Body of pancreas (tissue), 4 donors: Measurements from ENCODE around the gene USP12. TPM values are rescaled to one million over a fixed set of nuclear protein-coding genes. Genes with fewer than 3 reads are reported as not detected.

Experiments
- ATAC-seq: fragments of 150-250 bp; one replicate; pipeline ENCODE4 v1.9.1; 2016
- DNase-seq, 4 donors: peaks; one replicate each; pipeline ENCODE4 v3.0.0-alpha.2; 2019
- H3K27ac ChIP-seq, 4 donors: fragments of 200-600 bp; sonication (generic); 1 replicate in 3 of 4; 2 replicates in 1 of 4; pipeline versions ENCODE4 v1.5.1 to v1.6.1; 2016 to 2019; ENCODE audit warnings: mild to moderate bottlenecking in 1 of 4, mixed read lengths in 1 of 4, moderate library complexity in 1 of 4
- H3K27me3 ChIP-seq, 2 donors: fragments of 200-600 bp; sonication (generic); one replicate each; pipeline ENCODE4 v1.6.0; 2016; ENCODE audit warnings: mild to moderate bottlenecking in 1 of 2
- H3K36me3 ChIP-seq, 2 donors: fragments of 200-600 bp; sonication (generic); replicated peaks in 1 of 2; 2 replicates each; pipeline ENCODE4 v1.5.1; 2016; ENCODE audit warnings: low read depth in 2 of 2; ENCODE audit not compliant: insufficient read depth in 1 of 2
- H3K4me1 ChIP-seq: fragments of 200-600 bp; sonication (generic); one replicate; pipeline ENCODE4 v1.6.0; 2016
- H3K4me3 ChIP-seq, 2 donors: fragments of 200-600 bp; sonication (generic); 1 replicate in 1 of 2; 2 replicates in 1 of 2; pipeline ENCODE4 v1.5.1; 2016 to 2019
- H3K9me3 ChIP-seq, 3 donors: fragments of 200-600 bp; sonication (generic); 1 replicate in 2 of 3; 2 replicates in 1 of 3; pipeline ENCODE4 v1.5.1; 2016
- POLR2A ChIP-seq, 3 donors: fragments of 450-650 bp; IDR thresholded peaks; one replicate each; pipeline ENCODE4 v1.6.1; 2016; ENCODE audit warnings: antibody characterized with exemption in 3 of 3, mild to moderate bottlenecking in 2 of 3
- WGBS, 2 donors: methylation state at CpG; one replicate each; pipeline ENCODE4 v1.1.5; 2017; 5-methylcytosine and 5-hydroxymethylcytosine counted together
- intact Hi-C: fragments of 100-400 bp; cut with DNase I; formaldehyde crosslinking; loops from one replicate; pipeline ENCODE4 v1.15.1; 2023
- total RNA-seq, 2 donors: library from RNA; depleted of rRNA; stranded (reverse); fragments of >200 nt; gene quantifications; one replicate each; pipeline ENCODE4 v1.1.0, GENCODE V29; 2016
- TF ChIP-seq, protein P1 (sequence below), 7 experiments: fragments of 450-650 bp in 4 of 7; fragments of 200-600 bp in 3 of 7; sonication (generic) in 3 of 7; IDR thresholded peaks; one replicate each; pipeline ENCODE4 v1.5.1; 2016 to 2019; ENCODE audit warnings: antibody characterized with exemption in 7 of 7

USP12 gene
- total RNA-seq, 2 donors from 2014 or later, result 12.9 to 16.9 TPM

- Histone ChIP-seq H3K27ac (no peak overlapping the region), H3K4me3 (no peak overlapping the region), H3K9me3 (no peaks in the 10 kb centered on the region), H3K4me1 (peaks cover 7% of the 10 kb centered on the region), H3K27me3 (no peaks in the 10 kb centered on the region), H3K36me3 (no peaks in the 10 kb centered on the region)
- TF ChIP-seq POLR2A (IDR thresholded peaks at IDR 0.05), result no peak
- TF ChIP-seq, protein P1, sequence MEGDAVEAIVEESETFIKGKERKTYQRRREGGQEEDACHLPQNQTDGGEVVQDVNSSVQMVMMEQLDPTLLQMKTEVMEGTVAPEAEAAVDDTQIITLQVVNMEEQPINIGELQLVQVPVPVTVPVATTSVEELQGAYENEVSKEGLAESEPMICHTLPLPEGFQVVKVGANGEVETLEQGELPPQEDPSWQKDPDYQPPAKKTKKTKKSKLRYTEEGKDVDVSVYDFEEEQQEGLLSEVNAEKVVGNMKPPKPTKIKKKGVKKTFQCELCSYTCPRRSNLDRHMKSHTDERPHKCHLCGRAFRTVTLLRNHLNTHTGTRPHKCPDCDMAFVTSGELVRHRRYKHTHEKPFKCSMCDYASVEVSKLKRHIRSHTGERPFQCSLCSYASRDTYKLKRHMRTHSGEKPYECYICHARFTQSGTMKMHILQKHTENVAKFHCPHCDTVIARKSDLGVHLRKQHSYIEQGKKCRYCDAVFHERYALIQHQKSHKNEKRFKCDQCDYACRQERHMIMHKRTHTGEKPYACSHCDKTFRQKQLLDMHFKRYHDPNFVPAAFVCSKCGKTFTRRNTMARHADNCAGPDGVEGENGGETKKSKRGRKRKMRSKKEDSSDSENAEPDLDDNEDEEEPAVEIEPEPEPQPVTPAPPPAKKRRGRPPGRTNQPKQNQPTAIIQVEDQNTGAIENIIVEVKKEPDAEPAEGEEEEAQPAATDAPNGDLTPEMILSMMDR (IDR thresholded peaks at IDR 0.05), result no peak
- intact Hi-C loops, result no loop called here
- 64 to 70% methylated on average over 1 of the region's 1 CpG for WGBS, 2 donors
- ATAC-seq, result no peak
- DNase-seq, result no peak
Measured at GRCh38 chr13:27117158-27117557, 54.5 kb downstream of the USP12 start.

DNA sequence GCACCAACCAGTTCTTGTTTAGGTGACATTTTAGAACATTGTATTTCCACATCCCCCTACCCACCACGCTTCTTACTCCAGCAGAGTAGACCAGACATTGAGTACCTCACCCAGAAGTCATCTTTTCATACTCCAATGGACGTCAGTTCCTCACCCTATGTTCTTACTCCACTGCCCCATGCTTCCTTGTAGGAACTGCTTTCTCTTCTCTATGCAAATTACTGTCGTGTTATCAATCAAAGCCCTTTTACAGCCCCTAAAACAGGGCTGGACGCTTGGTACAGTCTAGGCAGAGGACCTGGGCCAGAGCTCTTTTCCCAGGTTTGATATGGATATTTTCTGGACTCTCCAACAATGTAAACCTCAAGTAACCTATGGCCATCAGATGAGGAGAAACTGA is 58.2 kb downstream of the USP12 start:
- Histone ChIP-seq H3K27ac (no peak overlapping the region), H3K27me3 (no peaks in the 10 kb centered on the region), H3K4me1 (no peaks in the 10 kb centered on the region), H3K4me3 (no peak overlapping the region), H3K36me3 (no peaks in the 10 kb centered on the region), H3K9me3 (no peaks in the 10 kb centered on the region)
- DNase-seq (no peak), ATAC-seq (no peak)
- TF ChIP-seq POLR2A (IDR thresholded peaks at IDR 0.05), result no peak
- TF ChIP-seq, protein P1 (IDR thresholded peaks at IDR 0.05), result no peak
- intact Hi-C loops, result no loop called here
- WGBS, 2 donors, result 86 to 90% methylated on average over 4 of the region's 4 CpGs

GRCh38 chr13:27112006-27112405 is 59.6 kb downstream of the USP12 start:
- no peak for DNase-seq
- intact Hi-C loops, result no loop called here
- Histone ChIP-seq H3K27ac (no peak overlapping the region), H3K27me3 (no peaks in the 10 kb centered on the region), H3K9me3 (no peaks in the 10 kb centered on the region), H3K4me1 (no peaks in the 10 kb centered on the region), H3K36me3 (no peaks in the 10 kb centered on the region), H3K4me3 (no peak overlapping the region)
- ATAC-seq, result no peak
- TF ChIP-seq POLR2A (IDR thresholded peaks at IDR 0.05), result no peak
- TF ChIP-seq, protein P1 (IDR thresholded peaks at IDR 0.05), result no peak

GRCh38 chr13:27110056-27110746 is 61.4 kb downstream of the USP12 start:
- WGBS, 2 donors, result 94 to 98% methylated on average over 3 of the region's 3 CpGs
- Histone ChIP-seq H3K36me3 (no peaks in the 10 kb centered on the region), H3K4me1 (no peaks in the 10 kb centered on the region), H3K9me3 (no peaks in the 10 kb centered on the region), H3K27ac (no peak overlapping the region), H3K4me3 (no peak overlapping the region), H3K27me3 (no peaks in the 10 kb centered on the region)
- intact Hi-C loops, result no loop called here
- DNase-seq (no peak), ATAC-seq (no peak)
- TF ChIP-seq, protein P1 (IDR thresholded peaks at IDR 0.05), result no peak
- no peak for TF ChIP-seq POLR2A (IDR thresholded peaks at IDR 0.05)

DNA sequence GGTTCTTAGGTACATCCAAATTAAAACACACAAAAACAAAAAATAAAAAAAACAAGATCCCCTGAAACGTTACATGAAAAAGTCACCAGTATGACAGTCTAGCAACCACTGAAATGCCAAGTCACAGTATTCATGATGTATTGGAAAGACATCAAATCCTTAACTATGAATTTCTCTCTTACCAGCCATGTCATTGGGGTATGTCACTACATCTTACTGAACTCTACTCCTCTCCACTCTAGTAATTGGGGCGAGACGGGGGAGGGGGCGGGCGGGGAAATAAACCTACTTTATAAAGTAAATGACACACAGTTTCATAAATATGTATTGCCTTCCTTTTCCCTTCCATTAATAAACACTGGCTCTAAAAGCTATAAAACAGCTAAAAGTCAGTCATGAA is 65.5 kb downstream of the USP12 start:
- no peak for DNase-seq
- Histone ChIP-seq H3K4me1 (peaks cover 5% of the 10 kb centered on the region), H3K36me3 (no peaks in the 10 kb centered on the region), H3K4me3 (no peak overlapping the region), H3K9me3 (no peaks in the 10 kb centered on the region), H3K27ac (no peak overlapping the region), H3K27me3 (no peaks in the 10 kb centered on the region)
- TF ChIP-seq, protein P1 (IDR thresholded peaks at IDR 0.05), result no peak
- no peak for TF ChIP-seq POLR2A (IDR thresholded peaks at IDR 0.05)
- WGBS, 2 donors, result 96 to 97% methylated on average over 5 of the region's 5 CpGs
- intact Hi-C loops, result no loop called here
- ATAC-seq, result no peak
